GM18502 (cell line): ENCODE results near the gene GALNT9.
"Not testable (repeated sequence)": the region's sequence is repeated elsewhere in the genome, so short reads cannot be mapped to it uniquely, and the experiment has no call there.

Source experiments
- ATAC-seq: cut with Tn5 transposase; IDR thresholded peaks from one replicate; pipeline ENCODE4 v1.9.1; 2021; ENCODE audit warnings: mild to moderate bottlenecking; ENCODE audit not compliant: unreplicated experiment, poor library complexity

Gene GALNT9

DNA sequence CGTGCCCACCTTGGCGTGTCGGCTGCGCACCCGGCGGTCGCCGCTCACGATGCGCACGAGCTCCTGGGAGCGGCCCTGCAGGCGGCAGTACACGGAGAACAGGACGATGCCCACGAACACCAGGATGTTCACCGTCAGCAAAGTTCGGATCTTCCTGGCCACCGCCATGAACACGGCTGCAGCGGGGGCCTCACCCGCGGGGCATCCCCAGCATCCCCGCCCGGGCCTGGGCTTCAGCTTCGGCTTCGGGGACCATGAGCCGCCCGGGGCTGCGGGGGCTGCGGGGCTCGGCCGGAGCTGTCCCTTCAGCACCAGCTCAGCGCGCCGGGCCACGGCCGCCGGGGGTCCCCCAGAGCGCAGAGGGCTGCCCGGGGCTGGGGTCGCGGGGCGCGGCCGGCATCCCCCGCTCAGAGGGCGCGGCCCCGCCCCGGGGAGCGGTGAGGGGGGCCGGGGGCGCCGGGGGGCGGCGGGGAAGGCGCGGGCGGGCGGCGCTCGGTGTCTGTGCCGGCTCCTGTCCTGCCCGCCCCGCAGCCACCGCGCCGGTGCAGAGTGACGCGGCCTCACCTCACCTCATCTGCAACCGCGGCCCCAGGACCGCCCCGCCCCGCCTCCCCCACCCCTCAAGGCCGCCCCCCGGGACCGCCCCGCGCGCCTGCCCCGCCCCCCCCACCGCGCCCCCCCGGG is at the start of gene GALNT9:
Gene GALNT9 (minus strand): TSS at position 554 of the 684 bp plus-strand sequence. CDS start 386 bp downstream, at position 168.
- no peak for ATAC-seq

DNA sequence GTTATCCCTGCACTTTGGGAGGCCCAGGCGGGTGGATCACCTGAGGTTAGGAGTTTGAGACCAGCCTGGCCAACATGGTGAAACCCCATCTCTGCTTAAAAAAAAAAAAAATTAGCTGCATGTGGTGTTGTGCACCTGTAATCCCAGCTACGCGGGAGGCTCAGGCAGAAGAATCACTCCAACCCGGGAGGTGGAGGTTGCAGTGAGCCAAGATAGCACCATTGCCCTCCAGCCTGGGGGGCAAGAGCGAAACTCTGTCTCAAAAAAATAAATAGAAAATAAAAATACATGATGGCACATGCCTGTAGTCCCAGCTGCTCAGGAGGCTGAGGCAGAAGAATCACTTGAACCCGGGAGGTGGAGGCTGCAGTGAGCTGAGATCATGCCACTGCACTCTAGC is 49.7 kb upstream of the GALNT9 start:
- ATAC-seq, result not testable (repeated sequence)

GRCh38 chr12:132377147-132377546 is 47.8 kb upstream of the GALNT9 start:
- no peak for ATAC-seq

GRCh38 chr12:132376464-132376830 is 47.1 kb upstream of the GALNT9 start:
- no peak for ATAC-seq

- ATAC-seq, result no peak
These were observed 46.5 kb upstream of the GALNT9 start for GRCh38 chr12:132375747-132376463.

- ATAC-seq, result no peak
These were observed 45.4 kb upstream of the GALNT9 start for GRCh38 chr12:132374612-132375445.

- no peak for ATAC-seq
These were observed 44.7 kb upstream of the GALNT9 start for GRCh38 chr12:132373901-132374611.

DNA sequence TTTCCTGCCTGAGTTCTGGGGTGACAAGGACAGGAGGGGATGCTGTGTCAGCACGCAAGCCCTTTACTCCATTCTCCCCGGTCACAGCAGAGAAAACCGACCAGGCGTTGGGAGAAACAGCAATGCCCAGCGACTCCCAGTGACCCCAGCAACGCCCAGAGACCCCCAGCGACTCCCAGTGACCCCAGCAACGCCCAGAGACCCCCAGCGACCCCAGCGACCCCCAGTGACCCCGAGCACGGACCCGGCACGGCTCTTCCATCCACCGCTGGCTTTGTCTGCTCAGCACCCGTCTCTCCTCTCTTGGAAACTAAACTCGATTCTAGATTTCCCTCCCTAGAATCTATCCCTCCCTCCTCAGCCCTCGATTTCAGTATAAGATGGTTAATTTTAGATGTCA is 38.5 kb upstream of the GALNT9 start:
- ATAC-seq, result no peak

DNA sequence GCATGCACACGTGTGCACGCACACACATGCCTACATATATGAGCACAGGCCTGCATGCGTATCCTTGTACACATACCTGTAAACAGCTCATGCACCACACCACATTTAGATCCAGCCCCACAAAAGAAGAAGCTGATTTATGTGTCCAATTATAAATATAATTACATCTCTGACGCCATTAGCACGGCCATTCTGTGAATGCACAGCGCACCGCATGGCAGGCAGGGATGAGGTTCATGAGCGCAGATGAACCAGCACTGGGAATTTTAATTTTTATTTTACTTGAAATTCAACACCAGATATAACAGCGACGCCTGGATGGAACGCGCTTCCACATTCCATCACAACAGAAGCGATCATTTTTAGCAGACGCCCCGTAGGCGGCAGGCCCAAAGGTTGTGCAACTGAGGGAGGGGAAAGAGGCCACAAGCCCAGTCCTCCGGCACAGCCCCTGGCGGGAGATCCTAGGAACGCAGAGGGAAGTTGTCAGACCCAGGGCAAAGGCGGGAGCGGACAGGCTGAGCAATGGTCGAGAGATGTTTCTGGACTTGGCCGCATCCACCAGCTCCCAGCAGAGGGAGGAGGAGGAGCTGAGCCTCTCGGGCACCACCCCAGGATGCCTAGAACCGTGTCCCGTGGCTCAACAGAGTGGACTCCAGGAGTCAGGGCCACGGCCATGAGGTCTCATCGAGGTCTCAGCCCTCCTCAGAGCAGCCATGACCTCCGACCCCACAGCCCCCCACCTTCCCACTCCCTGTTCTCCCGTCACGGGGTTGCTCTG is 37.9 kb upstream of the GALNT9 start:
- ATAC-seq, result no peak

DNA sequence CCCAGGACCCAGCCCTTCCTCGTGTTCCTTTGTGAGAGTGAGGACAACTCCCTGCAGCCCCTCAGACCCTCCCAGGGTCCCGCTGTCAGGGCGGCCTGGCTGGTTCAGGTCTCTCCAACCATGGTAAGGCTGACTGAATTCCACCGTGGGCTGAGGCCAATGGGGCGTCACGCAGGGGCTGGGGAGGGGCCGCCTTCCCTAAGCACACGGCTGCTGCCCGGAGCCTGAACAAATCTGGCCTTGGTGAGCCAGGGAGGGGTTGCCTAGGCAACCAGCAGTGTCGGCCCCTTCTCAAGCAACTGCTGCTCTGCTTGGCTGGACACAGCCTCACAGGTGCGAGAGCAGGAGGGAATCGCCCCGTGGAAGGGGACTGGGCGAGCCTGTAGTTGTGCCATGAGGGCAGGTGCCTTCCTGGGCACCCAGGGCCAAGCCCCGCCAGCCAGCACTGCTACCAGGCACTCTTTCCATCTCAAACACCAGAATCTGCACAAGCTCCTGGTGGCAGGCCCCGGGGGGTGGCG is 37.0 kb upstream of the GALNT9 start:
- no peak for ATAC-seq

DNA sequence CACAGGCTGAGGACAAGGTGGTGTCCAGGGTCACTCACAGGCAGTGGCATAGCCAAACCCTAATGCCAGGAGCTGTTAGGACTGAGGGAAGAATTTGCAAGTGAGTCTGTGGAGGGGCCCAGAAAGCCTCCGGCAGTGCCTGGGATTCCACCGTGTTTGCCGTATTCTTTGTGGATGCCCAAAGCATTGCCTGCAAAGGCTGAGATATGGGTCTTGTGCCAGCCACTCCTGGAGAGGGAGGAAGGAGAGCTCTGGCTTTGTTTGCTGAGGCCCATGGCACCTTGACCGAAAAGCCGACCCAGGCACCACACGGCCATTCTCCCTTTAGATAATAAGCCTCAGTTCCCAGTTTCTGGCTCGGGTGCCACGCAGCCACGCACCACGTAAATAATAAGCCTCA is 35.8 kb upstream of the GALNT9 start:
- no peak for ATAC-seq

DNA sequence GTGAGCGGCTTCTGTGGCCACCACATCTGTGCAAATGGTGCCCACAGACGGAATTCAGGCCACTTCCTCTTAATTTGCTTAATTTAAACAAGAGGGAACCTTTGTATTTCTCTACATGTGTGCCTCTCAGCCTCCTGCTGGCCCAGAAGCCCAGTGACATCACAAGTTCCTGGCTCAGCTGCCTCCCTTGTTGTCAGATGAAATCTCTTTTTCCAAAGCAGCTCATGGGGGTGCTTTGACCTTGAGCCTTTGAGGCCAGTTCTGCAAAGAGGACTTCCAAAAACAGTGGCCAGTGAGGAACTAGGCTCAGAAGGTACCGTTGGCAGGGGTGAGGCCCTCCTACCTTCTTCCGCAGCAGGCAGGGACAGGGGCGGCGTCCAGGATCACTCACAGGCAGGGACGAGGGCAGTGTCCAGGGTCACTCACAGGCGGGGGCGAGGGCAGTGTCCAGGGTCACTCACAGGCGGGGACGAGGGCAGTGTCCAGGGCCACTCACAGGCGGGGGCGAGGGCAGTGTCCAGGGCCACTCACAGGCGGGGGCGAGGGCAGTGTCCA is 35.0 kb upstream of the GALNT9 start:
- ATAC-seq, result no peak

DNA sequence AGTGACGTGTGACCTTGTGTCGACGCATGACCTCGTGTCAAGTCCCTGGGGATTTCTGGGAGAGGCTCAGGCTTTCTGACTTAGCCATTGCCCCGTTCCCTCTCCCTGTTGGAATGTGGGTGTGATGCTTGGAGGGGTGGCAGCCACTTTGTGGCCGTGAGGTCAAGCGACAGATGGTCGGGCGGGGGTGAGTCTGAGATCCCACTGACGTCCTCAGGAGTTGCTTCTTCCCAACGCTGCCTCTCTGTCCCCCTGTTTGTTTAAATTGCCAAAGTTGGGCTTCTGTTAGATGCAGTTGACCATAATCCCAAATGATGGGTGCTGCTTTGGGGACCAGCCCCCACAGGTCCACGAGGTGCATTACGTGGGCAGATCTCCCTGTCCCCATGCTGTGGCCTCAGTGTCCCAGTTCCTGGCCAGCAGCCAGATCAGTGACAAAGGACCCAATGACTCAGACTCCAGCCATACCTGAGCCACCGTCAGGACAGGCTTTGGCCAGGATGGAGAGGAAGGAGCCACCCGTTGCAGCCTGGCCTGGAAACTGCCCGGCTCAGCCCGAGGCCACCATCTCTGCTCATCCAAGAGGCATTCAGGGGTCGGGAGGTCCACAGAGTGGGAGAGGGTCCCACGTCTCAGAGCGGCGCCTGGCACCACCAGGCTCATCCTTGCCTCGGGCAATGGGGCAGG is 34.4 kb upstream of the GALNT9 start:
- ATAC-seq, result no peak

- no peak for ATAC-seq
These were observed 33.7 kb upstream of the GALNT9 start for GRCh38 chr12:132362996-132363660.

- ATAC-seq, result no peak
These were observed 31.8 kb upstream of the GALNT9 start for GRCh38 chr12:132360906-132361777.

DNA sequence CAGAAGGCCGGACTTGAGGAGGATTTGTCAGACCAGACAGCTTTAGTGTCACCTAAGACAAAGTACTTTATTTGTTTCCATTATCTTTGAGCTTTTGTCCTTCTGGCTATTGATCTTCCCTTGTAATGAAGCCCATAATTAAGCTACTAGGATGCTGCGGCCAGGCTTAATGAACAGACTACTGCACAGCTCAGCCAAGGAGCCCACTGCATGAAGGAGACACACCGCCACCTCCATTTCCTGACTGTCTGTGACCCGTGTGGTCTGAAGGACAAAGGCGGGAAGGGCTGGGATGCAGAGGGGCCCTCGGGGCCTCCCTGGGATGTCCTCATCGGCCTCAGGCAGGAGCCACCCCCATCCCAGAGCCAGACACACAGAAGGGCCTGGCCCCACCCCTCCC is 31.0 kb upstream of the GALNT9 start:
- no peak for ATAC-seq

GRCh38 chr12:132359971-132360370 is 30.6 kb upstream of the GALNT9 start:
- no peak for ATAC-seq
